HG03066 (cell line): ENCODE measurements around the gene TNFRSF8.
"Not testable (repeated sequence)": the region's sequence is repeated elsewhere in the genome, so short reads cannot be mapped to it uniquely, and the experiment has no call there.

ENCODE experiments used
- ATAC-seq: cut with Tn5 transposase; IDR thresholded peaks from one replicate; pipeline ENCODE4 v1.9.1; 2021; ENCODE audit warnings: low read depth; ENCODE audit not compliant: unreplicated experiment

The TNFRSF8 gene

DNA sequence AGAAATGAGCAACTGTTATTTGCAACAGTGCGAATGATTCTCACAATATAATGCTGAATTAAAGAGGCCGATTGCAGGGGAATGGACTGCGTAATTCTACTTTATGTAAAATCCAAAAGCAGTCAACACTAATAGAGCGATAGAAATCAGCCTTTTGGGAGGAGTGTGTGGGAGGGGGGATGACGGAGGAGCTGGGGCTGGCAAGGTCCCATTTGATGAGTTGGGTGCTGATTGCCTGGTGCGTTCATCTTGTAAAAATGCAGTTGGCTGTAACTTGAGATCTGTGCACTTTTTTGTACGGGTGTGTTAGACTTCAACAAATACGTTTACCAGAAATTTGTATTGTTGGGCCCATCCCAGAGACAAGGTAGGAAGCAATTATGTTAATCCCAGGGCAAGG is 20.7 kb downstream of the TNFRSF8 start:
- no peak for ATAC-seq

DNA sequence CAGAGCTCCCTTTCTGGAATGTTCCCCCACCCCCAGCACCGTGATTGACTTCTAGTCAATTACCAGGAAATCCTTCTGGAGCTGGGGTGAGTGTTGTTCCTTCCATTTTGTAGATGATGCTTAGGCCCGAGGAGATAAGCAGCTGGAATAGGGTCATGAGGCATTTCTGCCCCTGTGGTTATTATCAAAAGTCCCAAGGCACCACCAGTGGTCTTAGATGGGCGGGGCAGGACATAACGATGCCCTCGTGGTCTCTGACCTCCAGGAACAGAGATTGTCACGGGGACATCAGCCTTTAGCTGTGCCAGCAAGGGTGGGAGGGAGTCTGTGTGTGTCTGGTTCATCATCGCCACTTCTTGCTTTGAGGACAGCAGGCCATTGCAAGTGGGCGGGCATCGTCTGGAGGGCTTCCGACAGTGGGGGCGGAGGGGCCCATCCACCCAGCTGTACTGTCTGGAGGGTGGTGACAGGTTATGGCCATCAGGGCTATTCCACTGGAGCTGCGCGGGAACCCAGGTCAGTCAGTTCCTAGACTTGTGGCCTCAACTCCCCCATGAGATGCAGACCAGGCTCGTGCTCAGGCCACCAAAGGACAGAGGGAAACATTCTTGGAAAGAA is 22.6 kb downstream of the TNFRSF8 start:
- ATAC-seq, result no peak

DNA sequence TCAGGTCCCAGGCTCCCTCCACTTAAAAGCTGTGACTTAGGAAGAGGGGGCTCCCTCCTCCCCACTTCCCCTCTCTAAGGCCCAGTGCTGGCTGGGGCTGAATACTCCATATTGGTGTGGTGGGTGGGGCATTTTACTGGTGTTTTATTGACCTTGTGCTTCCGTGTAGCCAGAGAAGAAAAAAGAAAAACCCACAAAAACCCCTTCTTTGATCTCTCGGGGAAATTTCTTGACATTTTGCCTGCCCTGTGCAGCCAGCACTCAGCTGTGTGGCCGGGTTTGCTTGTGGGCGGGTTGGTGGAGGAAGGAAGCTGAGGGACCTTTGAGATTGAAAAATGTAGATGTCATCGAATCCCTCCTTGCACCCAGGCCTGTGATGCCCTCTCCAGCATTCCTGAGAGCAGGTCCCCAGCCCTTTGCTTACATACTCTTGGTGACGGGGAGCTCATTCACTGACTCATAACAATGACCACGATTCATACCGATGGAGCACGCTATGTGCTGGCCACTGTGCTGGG is 24.8 kb downstream of the TNFRSF8 start:
- no peak for ATAC-seq

DNA sequence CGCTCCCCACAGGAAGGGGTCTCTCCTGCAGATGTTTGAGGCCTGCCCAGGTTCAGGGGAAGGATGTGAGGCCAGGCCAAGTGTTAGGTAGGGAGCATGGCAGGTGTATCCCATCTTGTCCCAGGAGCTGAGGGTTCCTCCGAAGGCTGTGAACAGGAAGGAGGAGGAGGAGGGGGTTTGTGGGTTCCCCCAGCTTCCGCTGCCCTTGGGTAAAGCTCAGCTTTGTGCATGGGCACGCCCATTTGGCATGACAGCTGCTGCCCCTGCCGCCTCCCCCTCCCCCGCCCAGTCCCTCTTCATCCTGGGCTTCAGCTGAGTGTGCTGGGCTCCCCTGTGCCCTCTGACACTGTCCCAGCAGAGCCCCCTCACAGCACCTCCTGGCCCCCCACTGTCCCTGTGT is 25.5 kb downstream of the TNFRSF8 start:
- no peak for ATAC-seq

DNA sequence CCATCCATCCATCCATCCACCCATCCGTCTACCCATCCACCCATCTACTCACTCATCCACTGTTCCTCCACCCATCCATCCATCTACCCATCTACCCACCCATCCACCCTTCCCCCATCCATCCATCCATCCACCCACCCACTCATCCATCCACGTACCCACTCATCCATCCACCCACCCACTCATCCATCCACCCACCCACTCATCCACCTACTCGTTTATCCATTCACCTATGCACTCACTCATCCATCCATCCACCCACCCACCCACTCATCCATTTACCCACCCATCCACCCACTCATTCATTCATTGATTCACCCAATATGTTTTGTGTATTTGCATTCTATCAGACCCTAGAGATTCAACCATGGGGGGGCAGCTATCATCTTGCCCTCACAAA is 27.2 kb downstream of the TNFRSF8 start:
- ATAC-seq, result no peak

DNA sequence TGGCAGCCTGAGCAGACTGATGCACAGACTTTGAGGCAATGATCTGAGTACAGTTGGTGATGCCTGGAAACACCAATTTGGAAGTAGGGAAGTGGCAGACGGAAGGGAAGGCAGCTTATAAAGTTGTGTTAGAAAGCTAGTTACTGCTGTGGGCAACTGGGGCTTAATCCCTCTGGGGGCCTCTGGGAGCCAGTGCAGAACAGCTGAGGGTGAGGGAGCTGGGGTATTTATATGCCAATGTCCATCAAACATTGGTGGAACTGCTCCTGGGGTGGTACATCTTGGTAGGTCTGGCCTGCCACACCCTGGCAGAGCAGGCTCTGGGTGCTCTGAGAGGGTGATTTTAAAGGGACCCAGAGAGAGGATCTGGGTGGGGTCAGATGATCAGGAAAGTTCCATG is 28.1 kb downstream of the TNFRSF8 start:
- ATAC-seq, result no peak

DNA sequence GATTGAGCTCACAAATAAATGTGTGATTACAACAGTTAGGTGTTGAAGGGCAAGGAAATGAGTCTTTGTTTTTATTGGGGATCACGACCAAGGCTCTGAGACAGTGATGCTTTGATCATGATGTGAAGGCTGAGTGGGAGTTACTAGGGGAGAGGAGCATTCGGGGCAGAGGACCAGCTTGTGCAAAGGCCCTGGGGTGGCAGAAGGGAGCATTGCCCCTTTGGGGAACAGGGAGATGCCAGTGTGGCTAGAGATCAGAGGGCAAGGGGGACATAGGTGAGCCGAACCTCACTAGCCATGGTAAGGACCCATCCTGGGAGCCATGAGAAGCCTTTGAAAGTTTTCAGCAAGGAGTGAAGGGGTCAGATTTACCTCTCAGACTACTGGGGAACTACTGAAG is 31.1 kb downstream of the TNFRSF8 start:
- no peak for ATAC-seq

DNA sequence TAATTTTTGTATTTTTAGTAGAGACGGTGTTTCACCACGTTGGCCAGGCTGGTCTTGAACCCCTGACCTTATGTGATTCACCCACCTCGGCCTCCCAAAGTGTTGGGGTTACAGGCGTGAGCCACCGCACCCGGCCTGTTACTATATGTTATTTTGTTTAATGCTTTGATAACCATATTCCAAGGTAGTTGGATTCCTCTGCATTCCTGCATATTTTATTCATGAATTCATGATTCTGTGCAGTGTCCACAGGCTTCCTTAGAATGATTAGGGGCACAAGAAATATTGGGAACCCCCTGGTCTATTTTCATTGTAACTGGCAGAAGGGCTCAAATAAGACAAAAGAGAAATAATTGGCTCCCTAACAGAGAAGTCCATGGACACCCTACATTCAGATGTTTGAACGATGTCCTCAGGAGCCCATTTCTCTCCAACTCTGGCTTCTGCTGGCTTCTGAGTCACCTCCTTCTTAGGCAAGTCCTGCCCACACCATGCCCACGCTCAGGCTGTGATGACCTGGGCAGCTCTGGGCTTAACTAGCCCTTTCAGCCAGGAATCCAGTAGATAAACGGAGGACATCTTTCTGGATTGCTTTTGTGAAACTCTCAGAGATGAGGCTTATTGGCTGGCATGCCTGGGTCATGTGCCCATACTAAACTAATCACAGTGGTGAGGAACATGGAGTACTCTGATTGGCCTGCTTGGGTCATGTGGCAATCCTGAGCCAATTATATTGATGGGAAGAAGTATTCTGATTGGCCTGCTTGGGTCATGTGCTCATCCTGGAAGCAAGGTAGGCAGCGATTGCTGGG is 32.6 kb downstream of the TNFRSF8 start:
- ATAC-seq, result no peak

DNA sequence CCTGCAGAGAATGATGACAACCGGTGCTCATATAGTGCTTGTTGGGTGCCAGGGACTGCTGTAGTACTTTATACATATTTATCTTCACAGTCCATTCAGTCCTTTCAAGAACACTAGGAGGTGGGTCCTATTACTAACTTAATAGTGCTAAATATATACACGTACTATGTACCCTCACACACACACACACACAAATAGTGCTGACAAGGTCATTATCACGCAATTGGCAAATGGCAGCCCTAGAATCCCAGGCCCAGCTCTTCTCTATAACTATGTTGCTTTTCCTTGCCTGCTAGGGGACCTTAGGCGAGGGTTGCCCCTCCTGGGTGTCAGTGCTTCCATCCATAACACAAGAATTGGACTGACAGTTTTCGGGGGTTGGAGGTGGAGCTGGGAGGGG is 33.5 kb downstream of the TNFRSF8 start:
- no peak for ATAC-seq

DNA sequence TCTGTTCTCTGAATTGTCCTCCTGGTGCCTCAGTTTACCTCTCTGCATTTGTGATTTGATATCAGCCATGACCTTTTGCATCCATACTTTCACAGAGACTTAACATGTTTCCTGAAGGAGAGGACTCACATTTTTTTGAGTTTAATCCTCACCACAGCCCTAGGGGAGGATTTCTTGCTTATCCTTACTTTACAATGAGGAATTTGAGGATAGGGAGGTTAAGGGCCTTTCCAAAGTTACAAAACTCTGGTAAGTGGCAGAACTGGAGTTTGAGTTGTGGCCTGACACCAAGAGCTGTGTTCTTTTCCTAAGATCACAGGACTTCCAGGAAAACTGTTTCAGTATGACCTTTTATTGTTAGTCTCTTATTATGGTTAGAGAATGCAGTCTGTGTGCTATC is 34.2 kb downstream of the TNFRSF8 start:
- ATAC-seq, result no peak

DNA sequence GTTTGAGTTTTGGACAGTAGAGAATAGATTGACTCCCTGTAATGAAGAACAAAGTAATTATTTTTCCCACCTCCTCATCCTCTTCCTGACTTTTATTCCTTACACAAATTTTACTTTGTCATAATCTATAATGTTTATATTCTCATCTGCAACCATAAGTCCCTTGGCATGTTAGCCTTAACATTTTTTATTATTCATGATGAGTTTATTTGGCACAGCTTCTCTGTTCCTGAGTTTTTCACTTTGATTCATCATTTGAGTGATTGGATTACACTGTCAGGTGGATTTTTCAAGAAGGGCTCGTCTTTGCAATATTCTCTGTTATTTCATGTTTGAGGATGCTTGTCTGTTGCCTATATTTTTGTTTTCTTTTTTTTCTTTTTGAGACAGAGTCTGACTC is 35.7 kb downstream of the TNFRSF8 start:
- no peak for ATAC-seq

DNA sequence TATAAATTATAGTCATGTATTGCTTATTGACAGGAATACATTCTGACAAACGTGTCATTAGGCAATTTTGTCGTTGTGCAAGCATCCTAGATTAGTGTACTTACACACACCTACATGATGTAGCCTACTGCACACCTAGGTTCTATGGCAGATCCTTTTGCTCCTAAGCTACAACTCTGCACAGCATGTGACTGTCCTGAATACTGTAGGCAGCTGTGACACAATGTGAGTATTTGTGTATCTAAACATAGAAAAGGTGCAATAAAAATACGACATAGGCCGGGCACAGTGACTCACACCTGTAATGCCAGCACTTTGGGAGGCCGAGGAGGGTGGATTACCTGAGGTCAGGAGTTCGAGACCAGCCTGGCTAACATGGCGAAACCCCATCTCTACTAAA is 36.5 kb downstream of the TNFRSF8 start:
- ATAC-seq, result no peak

DNA sequence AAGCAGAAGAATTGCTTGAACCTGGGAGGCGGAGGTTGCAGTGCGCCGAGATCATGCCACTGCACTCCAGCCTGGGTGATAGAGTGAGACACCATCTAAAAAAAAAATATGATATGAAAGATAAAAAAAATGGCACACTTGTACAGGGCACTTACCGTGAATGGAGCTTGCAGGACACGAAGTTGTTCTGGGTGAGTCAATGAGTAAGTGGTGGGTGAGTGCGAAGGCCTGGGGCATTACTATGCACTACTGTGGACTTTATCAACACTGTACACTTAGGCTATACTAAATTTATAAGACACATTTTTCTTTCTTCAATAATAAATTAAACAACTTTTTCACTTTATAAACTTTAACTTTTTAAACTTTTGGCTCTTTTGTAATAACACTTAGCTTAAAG is 37.0 kb downstream of the TNFRSF8 start:
- no peak for ATAC-seq

DNA sequence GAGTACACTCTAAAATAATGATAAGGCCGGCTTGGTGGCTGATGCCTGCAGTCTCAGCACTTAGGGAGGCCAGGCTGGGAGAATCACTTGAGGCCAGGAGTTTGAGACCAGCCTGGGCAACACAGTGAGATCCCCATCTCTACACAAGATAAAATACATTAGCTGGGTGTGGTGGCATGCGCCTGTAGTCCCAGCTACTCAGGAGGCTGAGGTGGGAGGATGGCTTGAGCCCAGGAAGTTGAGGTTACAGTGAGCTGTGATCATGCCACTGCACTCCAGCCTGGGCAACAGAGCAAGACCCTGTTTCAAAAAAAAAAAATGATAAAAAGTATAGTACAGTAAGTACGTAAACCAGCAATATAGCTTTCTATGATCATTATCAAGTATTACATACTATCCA is 38.0 kb downstream of the TNFRSF8 start:
- not testable (repeated sequence) for ATAC-seq

DNA sequence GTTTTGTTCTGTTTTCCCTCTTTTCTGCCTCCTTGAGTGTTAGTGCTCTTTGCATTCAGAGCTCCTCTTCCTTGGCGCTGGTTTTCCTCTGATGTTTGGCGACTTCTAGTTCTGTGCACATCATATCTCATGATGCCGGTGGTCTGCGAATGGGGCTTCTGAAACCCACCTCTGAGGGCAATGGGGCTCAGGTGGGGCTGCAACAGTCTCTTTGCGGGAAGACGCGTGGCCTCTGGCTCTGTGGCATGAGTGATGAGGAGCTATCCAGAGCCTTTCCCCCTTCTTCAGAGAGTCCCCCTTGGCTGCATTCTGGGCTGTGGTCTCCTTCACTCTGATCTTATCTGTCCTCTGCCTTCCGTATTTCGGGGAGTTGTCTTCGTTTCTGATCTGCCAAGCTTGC is 39.0 kb downstream of the TNFRSF8 start:
- ATAC-seq, result no peak

DNA sequence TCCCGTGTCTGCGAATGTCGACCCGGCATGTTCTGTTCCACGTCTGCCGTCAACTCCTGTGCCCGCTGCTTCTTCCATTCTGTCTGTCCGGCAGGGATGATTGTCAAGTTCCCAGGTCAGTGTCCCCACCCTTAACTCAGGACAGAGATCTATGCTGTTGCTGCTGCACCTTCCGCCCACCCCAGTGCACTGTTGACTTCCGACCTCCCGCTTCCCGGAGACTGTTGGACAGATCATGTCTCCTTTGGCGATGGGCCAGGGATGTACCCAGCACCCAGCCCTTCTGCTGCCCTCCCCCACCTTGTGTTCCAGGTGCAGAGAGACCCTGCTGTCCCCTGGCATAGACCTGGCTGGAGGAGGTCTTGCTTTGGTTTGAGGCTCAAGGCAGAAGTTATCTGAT is 41.3 kb downstream of the TNFRSF8 start:
- ATAC-seq, result no peak

DNA sequence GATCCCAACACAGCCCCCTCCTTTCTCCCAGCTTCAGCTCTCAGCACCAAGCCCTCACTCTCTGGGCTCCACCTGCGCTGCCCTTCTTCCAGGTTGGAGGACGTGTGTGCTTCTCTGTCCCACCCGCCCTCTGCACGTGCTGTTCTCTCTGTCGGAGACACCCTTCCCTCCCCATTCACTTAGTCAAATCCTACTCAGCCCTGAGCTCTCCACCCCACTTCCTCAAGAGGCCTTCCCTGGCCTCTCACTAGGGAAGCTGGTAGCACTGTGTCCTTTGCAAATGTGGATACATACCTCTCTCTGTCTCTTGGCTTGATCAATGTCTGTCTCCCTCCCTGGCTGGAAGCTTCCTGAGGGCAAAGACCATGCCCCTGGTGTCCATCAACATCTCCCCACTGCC is 43.0 kb downstream of the TNFRSF8 start:
- no peak for ATAC-seq

DNA sequence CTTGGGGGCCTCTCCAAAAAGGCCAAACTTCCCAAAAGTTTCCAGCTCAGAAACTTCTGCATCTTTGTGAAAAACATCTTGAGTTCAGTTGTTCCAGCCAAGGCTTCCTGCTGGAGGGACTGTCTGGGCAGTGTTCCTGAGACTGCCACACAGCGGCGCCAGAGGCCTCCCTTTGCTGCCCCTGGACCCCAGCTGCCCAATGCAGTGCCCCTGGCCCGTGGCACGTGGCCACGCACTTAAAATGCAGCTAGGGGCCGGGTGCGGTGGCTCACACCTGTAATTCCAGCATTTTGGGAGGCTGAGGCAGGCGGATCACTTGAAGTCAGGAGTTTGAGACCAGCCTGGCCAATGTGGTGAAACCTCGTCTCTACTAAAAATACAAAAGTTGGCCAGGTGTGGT is 43.8 kb downstream of the TNFRSF8 start:
- ATAC-seq, result not testable (repeated sequence)

DNA sequence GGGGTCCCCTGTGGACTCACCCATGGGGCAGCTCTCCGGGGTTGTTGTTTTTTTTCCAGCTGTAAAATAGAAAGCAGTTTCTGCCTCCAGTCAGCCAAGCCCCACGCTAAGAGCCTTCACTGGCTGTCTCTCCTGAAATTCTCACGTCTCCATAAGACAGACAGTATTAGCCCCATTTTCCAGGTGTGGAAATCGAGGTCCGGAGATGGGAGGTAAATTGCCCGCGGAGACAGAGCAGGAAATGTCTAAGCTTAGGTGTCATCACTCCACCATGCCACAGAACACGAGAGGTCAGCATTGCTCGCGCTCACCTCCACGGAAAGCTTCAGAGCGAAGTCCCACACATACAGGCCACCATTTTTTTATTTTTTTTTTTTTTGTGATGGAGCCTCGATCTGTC is 44.6 kb downstream of the TNFRSF8 start:
- ATAC-seq, result no peak

DNA sequence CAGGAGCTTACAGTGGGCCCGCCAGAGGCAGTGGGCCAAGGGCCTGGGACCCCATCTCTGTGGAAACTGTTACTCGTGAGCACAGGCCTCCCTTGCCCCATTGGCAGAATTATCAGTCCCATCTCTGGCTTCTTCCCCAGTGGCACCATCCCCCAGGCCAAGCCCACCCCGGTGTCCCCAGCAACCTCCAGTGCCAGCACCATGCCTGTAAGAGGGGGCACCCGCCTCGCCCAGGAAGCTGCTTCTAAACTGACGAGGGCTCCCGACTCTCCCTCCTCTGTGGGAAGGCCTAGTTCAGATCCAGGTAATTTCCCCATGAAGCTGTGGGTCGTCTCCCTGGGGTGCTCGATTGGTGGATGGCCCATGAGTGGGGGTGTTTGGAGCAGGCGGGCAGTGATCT is 46.8 kb downstream of the TNFRSF8 start:
- ATAC-seq, result no peak

DNA sequence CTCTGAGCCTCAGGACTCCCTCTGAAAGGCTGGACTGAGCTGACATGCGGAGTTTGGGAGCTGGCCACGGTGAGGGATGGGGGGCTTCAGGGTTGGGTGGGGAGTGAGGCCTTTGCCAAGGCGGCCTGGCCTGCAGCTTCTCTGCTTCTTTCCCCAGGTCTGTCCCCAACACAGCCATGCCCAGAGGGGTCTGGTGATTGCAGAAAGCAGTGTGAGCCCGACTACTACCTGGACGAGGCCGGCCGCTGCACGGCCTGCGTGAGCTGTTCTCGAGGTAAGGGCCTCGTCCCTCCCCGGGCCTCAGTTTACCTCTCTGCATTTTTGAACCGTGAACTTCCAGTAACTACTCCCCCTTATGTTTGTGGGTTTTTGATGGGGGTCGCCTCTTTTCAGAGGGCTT is 48.6 kb downstream of the TNFRSF8 start:
- no peak for ATAC-seq

DNA sequence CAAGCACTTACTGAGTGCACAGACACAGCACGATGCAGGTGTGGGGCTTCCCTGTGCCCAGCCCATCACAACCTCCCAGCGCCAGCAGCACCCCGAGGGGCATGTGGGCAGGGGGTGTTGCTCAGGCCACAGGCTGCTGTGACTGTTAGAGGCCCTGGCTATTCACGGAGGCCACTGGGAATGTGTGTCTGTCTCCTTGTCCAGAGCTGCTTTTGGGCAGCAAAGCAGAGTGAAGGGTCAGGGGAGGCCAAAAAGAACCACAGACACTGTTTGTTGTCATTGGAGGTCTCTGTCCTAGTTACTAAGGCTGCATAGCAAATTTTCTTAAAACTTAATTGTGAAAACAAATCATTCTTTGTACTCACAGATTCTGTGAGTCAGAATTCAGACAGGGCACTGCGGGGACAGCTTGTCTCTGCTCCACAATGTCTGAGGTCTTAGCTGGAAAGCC is 49.6 kb downstream of the TNFRSF8 start:
- ATAC-seq, result no peak
